Measurements from ENCODE around the gene ENPP7. TPM values are rescaled to one million over a fixed set of nuclear protein-coding genes. Genes with fewer than 3 reads are reported as not detected.

Gene ENPP7
- total and polyA plus RNA-seq, 10 donors: 0.34 to 0.85 (median 0.51) TPM; not detected in 5

DNA sequence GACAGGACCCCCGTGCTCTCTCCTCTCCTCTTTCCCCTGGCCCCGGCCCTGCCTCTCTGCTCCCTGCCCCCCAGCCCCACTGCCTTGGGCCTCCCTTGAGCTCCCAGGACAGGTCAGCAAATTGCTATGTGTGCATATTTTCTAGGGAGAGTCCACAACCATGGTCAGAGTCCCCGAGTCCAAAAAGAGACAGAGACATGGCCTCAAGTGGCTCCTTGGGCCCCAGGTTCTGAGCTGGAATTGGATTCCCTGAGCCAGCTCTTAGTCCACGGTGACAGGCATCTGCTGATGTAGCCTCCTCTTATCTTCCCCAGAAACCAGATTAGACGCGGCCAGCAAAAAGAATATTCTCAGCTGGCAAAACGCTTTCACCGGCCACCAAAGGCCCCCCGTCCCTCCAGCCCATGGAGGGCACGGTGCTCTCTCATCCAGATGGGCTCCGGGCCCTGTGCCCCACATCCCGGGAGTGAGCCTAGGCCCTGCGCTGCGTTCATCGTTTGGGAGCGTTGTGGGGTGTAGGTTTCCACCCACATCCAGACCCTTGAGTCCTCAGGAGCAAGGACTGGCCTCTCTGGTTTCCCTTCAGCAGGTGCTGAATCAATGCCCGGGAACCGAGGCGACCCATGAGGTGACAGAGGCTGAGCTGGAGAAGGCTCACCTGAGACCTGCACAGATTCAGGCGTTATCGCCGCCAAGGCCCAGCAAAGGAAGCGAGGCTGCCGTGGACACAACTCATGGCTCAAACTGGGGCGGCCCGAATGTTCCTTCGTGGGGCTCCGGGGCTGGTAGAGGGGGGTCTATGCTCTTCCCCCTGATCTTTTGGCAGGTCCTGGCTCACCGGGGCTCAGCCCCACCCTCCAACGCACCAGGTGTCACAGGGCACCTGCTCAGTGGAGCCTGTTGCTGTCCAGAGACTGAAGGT, 16.3 kb upstream of the ENPP7 start:
- Histone ChIP-seq H3K27me3 (replicated peaks in 1 of 7) (peaks cover 0 to 62% (median 14%) of the 10 kb centered on the region in 7 donors), H3K9me3 (no peaks in the 10 kb centered on the region), H3K4me1 (no peaks in the 10 kb centered on the region), H3K4me3 (no peak overlapping the region), H3K27ac (no peak overlapping the region), H3K36me3 (no peaks in the 10 kb centered on the region)
- 67 to 91% (median 86%) methylated on average over 14 to 30 of the region's 30 CpGs for WGBS, 5 donors
- intact Hi-C loops (cut with DNase I; ENCODE audit: low total_unique reads): loop anchor here (10.0 kb wide), 1 partner anchor 310 kb away; no protein-coding TSS in a partner anchor
- TF ChIP-seq, protein P1, sequence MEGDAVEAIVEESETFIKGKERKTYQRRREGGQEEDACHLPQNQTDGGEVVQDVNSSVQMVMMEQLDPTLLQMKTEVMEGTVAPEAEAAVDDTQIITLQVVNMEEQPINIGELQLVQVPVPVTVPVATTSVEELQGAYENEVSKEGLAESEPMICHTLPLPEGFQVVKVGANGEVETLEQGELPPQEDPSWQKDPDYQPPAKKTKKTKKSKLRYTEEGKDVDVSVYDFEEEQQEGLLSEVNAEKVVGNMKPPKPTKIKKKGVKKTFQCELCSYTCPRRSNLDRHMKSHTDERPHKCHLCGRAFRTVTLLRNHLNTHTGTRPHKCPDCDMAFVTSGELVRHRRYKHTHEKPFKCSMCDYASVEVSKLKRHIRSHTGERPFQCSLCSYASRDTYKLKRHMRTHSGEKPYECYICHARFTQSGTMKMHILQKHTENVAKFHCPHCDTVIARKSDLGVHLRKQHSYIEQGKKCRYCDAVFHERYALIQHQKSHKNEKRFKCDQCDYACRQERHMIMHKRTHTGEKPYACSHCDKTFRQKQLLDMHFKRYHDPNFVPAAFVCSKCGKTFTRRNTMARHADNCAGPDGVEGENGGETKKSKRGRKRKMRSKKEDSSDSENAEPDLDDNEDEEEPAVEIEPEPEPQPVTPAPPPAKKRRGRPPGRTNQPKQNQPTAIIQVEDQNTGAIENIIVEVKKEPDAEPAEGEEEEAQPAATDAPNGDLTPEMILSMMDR (IDR thresholded peaks at IDR 0.05 in 8 of 11, conservative IDR thresholded peaks at IDR 0.05 in 3 of 11): no peak
- TF ChIP-seq POLR2AphosphoS5 (IDR thresholded peaks at IDR 0.05) (no peak), POLR2A (IDR thresholded peaks at IDR 0.05) (no peak)
- peak; percentile 60 for DNase-seq

- Histone ChIP-seq H3K27ac (no peak overlapping the region), H3K27me3 (replicated peaks in 1 of 7) (peaks cover 0 to 62% (median 14%) of the 10 kb centered on the region in 7 donors), H3K36me3 (no peaks in the 10 kb centered on the region), H3K4me3 (no peak overlapping the region), H3K9me3 (no peaks in the 10 kb centered on the region), H3K4me1 (no peaks in the 10 kb centered on the region)
- 37 to 58% (median 46%) methylated on average over 14 to 16 of the region's 16 CpGs for WGBS, 5 donors
- intact Hi-C loops (cut with DNase I; ENCODE audit: low total_unique reads): loop anchor here (10.0 kb wide), 1 partner anchor 311 kb away; no protein-coding TSS in a partner anchor
- DNase-seq: no peak
- TF ChIP-seq POLR2AphosphoS5 (IDR thresholded peaks at IDR 0.05) (no peak), POLR2A (IDR thresholded peaks at IDR 0.05) (no peak)
- TF ChIP-seq, protein P1 (IDR thresholded peaks at IDR 0.05 in 8 of 11, conservative IDR thresholded peaks at IDR 0.05 in 3 of 11): no peak
These were observed 15.4 kb upstream of the ENPP7 start for GRCh38 chr17:79715098-79715942.

GRCh38 chr17:79715943-79716797, 14.6 kb upstream of the ENPP7 start:
- Histone ChIP-seq H3K4me3 (no peak overlapping the region), H3K27me3 (replicated peaks in 1 of 7) (peaks cover 0 to 55% (median 14%) of the 10 kb centered on the region in 7 donors), H3K4me1 (no peaks in the 10 kb centered on the region), H3K9me3 (no peaks in the 10 kb centered on the region), H3K27ac (no peak overlapping the region), H3K36me3 (no peaks in the 10 kb centered on the region)
- intact Hi-C loops (cut with DNase I; ENCODE audit: low total_unique reads): loop anchor here (10.0 kb wide), 1 partner anchor 311 kb away; no protein-coding TSS in a partner anchor
- peak; percentile 60 for DNase-seq
- TF ChIP-seq POLR2AphosphoS5 (IDR thresholded peaks at IDR 0.05): no peak
- TF ChIP-seq, protein P1 (IDR thresholded peaks at IDR 0.05 in 8 of 11, conservative IDR thresholded peaks at IDR 0.05 in 3 of 11): no peak
- no peak for TF ChIP-seq POLR2A (IDR thresholded peaks at IDR 0.05)
- WGBS, 5 donors: 59 to 74% (median 68%) methylated on average over 9 to 25 of the region's 25 CpGs

Measured in spleen (tissue), 11 donors.